ENCODE results near the gene HES1.

DNA sequence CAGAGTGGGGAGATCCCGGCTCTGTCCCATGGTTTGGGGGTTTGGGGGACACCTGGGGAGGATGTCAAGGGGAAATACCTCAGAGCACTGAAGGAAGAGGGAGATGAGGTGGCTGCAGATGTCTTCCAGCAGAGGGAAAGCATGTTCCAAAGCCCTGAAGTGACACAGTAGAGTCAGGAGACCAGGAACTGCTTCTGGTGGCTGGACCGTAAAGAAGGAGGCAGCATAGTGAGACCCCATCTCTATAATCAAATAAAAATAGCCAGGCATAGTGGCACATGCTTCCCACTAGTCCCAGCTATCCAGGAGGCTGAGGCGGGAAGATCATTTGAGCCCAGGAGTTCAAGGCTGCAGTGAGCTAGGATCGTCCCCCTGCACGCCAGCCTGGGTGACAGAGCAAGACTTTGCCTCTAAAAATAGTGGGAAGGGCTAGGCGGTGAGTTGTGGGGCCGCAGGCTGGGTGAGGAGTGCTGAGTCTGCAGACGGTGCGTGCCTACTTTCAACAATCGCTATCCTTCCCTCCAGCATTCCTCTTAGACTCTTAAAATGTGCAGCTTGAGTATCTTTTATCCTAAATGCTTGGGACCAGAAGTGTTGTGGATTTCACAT is 26.2 kb downstream of the HES1 start:
- TF ChIP-seq POLR2AphosphoS5 (IDR thresholded peaks at IDR 0.05; ENCODE audit: low read depth) (no peak), REST (IDR thresholded peaks at IDR 0.05; ENCODE audit: unreplicated experiment) (no peak)
- TF ChIP-seq, protein P1, sequence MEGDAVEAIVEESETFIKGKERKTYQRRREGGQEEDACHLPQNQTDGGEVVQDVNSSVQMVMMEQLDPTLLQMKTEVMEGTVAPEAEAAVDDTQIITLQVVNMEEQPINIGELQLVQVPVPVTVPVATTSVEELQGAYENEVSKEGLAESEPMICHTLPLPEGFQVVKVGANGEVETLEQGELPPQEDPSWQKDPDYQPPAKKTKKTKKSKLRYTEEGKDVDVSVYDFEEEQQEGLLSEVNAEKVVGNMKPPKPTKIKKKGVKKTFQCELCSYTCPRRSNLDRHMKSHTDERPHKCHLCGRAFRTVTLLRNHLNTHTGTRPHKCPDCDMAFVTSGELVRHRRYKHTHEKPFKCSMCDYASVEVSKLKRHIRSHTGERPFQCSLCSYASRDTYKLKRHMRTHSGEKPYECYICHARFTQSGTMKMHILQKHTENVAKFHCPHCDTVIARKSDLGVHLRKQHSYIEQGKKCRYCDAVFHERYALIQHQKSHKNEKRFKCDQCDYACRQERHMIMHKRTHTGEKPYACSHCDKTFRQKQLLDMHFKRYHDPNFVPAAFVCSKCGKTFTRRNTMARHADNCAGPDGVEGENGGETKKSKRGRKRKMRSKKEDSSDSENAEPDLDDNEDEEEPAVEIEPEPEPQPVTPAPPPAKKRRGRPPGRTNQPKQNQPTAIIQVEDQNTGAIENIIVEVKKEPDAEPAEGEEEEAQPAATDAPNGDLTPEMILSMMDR (conservative IDR thresholded peaks at IDR 0.05; ENCODE audit: low read depth in 2 of 2) = no peak
